DOHH2 (cell line): ENCODE results near the gene ZNF541.
A peak's percentile ranks its signal among the peaks of the same experiment; 100 is the strongest.
"Not testable (repeated sequence)": the region's sequence is repeated elsewhere in the genome, so short reads cannot be mapped to it uniquely, and the experiment has no call there.

ENCODE experiments used
- H3F3A ChIP-seq: fragments of 200-600 bp; sonication (generic), shearing (Covaris generic); 2 replicates; pipeline ENCODE4 v1.6.0; 2016; ENCODE audit warnings: antibody characterized with exemption, mild to moderate bottlenecking; ENCODE audit not compliant: control insufficient read depth, insufficient read depth
- H3K27ac ChIP-seq: fragments of 200-600 bp; sonication (generic); 2 replicates; pipeline ENCODE4 v1.5.1; 2014; ENCODE audit warnings: low read depth, mild to moderate bottlenecking, low read length, moderate library complexity
- H3K27me3 ChIP-seq: fragments of 200-600 bp; sonication (generic); 2 replicates; pipeline ENCODE4 v1.6.1; 2014; ENCODE audit warnings: mild to moderate bottlenecking, low read length, mixed read lengths; ENCODE audit not compliant: control insufficient read depth
- H3K36me3 ChIP-seq: fragments of 200-600 bp; sonication (generic); 2 replicates; pipeline ENCODE4 v1.6.1; 2014; ENCODE audit warnings: mild to moderate bottlenecking, low read length, moderate library complexity, mixed read lengths; ENCODE audit not compliant: control insufficient read depth
- H3K4me1 ChIP-seq: fragments of 200-600 bp; sonication (generic); 2 replicates; pipeline ENCODE4 v1.6.1; 2014; ENCODE audit warnings: mild to moderate bottlenecking, low read length, mixed read lengths; ENCODE audit not compliant: control insufficient read depth
- H3K4me2 ChIP-seq: fragments of 200-600 bp; sonication (generic); 2 replicates; pipeline ENCODE4 v1.6.0; 2014; ENCODE audit warnings: mild to moderate bottlenecking, low read length, moderate library complexity
- H3K4me3 ChIP-seq: fragments of 200-600 bp; sonication (generic); 2 replicates; pipeline ENCODE4 v1.5.1; 2014; ENCODE audit warnings: mild to moderate bottlenecking, low read length, mixed read lengths
- H3K79me2 ChIP-seq: fragments of 200-600 bp; sonication (generic); 2 replicates; pipeline ENCODE4 v1.6.1; 2014; ENCODE audit warnings: mild to moderate bottlenecking, low read length, mixed read lengths; ENCODE audit not compliant: control insufficient read depth
- H3K9me2 ChIP-seq: fragments of 200-600 bp; sonication (generic); replicated peaks from 2 replicates; pipeline ENCODE4 v1.6.1; 2014; ENCODE audit warnings: mild to moderate bottlenecking, low read length, mixed read lengths; ENCODE audit not compliant: control insufficient read depth
- H3K9me3 ChIP-seq: fragments of 200-600 bp; sonication (generic); 2 replicates; pipeline ENCODE4 v1.6.1; 2014; ENCODE audit warnings: antibody characterized with exemption, low read length, mixed read lengths; ENCODE audit not compliant: control insufficient read depth, insufficient read depth
- H4K20me1 ChIP-seq: fragments of 200-600 bp; sonication (generic); 2 replicates; pipeline ENCODE4 v1.6.0; 2014; ENCODE audit warnings: low read depth, mild to moderate bottlenecking, antibody characterized with exemption, low read length, moderate library complexity; ENCODE audit not compliant: control insufficient read depth, insufficient read depth
- EZH2phosphoT487 ChIP-seq: fragments of 200-600 bp; sonication (generic); IDR thresholded peaks from 2 replicates; pipeline ENCODE4 v1.6.1; 2017; ENCODE audit warnings: borderline replicate concordance, mild to moderate bottlenecking, antibody characterized with exemption, low read length, moderate library complexity, mixed read lengths
- TF ChIP-seq, protein P1 (sequence below): fragments of 200-600 bp; sonication (generic); IDR thresholded peaks from one replicate; pipeline ENCODE4 v1.5.1; 2014; ENCODE audit warnings: antibody characterized with exemption, mild to moderate bottlenecking, low read depth, low read length; ENCODE audit not compliant: poor library complexity, severe bottlenecking

Gene ZNF541

DNA sequence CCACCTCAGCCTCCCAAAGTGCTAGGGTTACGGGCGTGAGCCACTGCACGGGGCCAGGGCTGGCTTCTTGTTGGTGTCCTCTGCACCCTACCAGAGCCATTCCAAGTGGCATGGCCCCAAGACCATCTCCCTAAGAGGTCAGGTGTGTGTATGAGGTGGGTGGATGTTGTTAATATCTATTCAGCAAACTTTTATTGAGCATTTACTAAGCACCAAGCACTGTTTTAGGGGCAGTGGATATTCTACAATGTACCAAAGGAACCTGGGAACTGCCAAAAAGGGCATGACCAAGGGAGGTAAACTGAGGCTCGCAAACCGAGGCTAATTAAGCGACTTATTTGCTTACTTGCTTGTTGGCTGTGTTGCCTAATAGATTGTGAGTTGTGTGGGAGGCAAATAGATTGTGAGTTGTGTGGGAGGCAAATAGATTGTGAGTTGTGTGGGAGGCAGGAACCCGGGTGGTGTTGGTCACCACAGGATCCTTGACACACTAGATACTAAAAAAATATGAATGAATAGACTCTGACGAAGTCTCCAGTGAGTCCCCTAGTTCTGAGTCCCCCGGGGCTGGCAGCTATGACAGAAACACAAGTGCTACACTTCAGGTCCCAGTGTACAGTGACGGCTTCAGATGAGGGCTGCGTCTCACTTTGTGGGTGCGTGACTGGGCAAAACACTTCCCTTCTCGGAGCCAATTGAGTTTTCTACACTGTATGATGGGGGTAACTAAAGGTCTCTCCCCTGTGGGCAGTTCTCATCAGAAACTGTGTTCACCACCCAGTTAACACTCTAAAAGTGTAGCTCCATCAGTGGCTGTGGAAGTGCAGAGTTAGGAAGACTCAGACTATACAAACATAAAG, 31.0 kb upstream of the ZNF541 start:
- Histone ChIP-seq H3K79me2 (peaks cover 27% of the 10 kb centered on the region), H3F3A (peaks cover 18% of the 10 kb centered on the region), H3K36me3 (peaks cover 15% of the 10 kb centered on the region), H3K27ac (no peak overlapping the region), H3K27me3 (no peaks in the 10 kb centered on the region), H3K4me1 (peaks cover 39% of the 10 kb centered on the region), H3K9me3 (no peaks in the 10 kb centered on the region), H3K4me2 (no peak overlapping the region), H4K20me1 (no peaks in the 10 kb centered on the region), H3K4me3 (no peak overlapping the region), H3K9me2 (no peaks in the 10 kb centered on the region)
- TF ChIP-seq EZH2phosphoT487, result no peak
- TF ChIP-seq, protein P1, sequence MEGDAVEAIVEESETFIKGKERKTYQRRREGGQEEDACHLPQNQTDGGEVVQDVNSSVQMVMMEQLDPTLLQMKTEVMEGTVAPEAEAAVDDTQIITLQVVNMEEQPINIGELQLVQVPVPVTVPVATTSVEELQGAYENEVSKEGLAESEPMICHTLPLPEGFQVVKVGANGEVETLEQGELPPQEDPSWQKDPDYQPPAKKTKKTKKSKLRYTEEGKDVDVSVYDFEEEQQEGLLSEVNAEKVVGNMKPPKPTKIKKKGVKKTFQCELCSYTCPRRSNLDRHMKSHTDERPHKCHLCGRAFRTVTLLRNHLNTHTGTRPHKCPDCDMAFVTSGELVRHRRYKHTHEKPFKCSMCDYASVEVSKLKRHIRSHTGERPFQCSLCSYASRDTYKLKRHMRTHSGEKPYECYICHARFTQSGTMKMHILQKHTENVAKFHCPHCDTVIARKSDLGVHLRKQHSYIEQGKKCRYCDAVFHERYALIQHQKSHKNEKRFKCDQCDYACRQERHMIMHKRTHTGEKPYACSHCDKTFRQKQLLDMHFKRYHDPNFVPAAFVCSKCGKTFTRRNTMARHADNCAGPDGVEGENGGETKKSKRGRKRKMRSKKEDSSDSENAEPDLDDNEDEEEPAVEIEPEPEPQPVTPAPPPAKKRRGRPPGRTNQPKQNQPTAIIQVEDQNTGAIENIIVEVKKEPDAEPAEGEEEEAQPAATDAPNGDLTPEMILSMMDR, result no peak

DNA sequence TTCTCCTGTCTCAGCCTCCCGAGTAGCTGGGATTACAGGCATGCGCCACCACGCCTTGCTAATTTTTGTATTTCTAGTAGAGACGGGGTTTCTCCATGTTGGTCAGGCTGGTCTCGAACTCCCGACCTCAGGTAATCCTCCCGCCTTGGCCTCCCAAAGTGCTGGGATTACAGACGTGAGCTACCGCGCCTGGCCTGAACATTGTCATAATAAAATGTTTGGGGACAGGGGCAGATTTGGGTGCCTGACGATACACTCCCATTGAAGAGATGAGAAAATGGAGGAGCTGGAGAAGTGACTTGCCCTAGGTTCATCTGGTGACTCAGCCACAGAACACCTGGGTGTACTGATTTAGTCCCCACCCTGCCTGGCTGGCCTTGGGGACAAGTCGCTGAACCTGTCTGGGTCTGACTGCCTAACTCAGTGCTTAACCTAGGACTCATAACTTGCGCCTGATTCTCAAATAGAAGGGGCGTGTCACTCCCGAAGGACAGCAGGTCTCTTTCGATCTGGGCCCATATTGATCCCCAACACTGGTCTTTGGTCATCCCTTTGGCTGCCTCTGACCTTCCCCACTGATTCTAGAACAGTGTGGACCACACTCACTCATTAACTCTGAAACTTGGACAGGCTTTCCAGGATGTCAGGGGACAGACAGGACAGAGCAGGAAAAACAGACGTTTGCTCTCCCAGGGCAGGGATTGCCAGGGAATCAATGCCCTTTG, 28.4 kb upstream of the ZNF541 start:
- Histone ChIP-seq H3K36me3 (no peaks in the 10 kb centered on the region), H3K9me2 (no peaks in the 10 kb centered on the region), H4K20me1 (no peaks in the 10 kb centered on the region), H3K27ac (peak overlapping the region; percentile 59; the same call in 1 of the 2 replicates), H3K4me1 (peaks cover 36% of the 10 kb centered on the region), H3K27me3 (no peaks in the 10 kb centered on the region), H3F3A (peaks cover 19% of the 10 kb centered on the region), H3K4me2 (peak overlapping the region; percentile 63), H3K4me3 (peak overlapping the region; percentile 73), H3K9me3 (no peaks in the 10 kb centered on the region), H3K79me2 (peaks cover 6% of the 10 kb centered on the region; the same call in 1 of the 2 replicates)
- TF ChIP-seq, protein P1, result no peak
- no peak for TF ChIP-seq EZH2phosphoT487

DNA sequence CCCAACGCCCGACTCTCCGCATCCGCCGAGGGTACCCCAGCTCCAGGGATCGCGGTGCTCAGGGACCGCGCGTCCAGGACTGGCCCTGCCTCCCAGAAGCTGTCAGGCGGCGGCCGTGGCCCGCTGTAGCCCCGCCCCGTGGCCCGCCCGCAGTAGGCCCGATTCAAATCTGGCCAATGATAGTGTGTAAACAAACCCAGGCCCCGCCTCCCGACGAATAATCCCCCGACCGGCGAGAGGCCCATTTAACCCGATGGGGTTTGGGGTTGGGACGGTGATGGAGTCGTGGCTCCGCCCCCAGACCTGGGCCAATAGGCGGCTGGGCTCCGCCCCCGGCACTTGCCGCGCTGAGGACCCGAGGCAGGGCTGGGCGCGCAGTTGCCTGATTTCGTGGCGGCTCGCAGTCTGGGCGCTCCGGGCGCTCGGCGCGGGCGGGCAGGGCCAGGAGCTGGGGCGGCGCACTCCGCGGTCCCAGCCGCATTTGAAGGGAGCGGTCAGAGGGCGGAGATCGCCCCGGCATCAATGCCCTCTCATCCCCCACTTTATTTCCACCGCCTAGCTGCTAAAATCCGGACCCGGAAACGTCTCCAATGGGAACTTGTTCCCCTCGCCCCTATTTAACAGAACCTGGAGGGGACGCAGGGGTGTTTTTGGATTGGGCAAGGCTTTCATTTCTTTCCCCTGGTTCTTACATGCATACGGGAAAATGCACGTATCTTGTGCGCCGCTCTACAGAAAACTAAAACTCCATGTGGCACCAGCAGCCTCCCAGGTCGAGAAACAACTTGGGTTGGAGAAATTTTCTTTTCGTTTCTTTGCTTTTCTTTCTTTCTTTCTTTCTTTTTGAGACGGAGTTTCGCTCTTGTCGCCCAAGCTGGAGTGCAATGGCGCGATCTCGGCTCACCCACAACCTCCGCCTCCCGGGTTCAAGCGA, 27.6 kb upstream of the ZNF541 start:
- no peaks in the 10 kb centered on the region for H3K9me3 ChIP-seq
- no peaks in the 10 kb centered on the region for H3K36me3 ChIP-seq
- TF ChIP-seq EZH2phosphoT487, result no peak
- TF ChIP-seq, protein P1, result no peak
- peak overlapping the region; percentile 60 for H3K27ac ChIP-seq
- no peaks in the 10 kb centered on the region for H3K27me3 ChIP-seq
- peak overlapping the region; percentile 82 for H3K4me2 ChIP-seq
- peaks cover 6% of the 10 kb centered on the region; the same call in 1 of the 2 replicates for H3K79me2 ChIP-seq
- H4K20me1 ChIP-seq, result no peaks in the 10 kb centered on the region
- H3K4me1 ChIP-seq, result peaks cover 43% of the 10 kb centered on the region
- H3K4me3 ChIP-seq, result peak overlapping the region; percentile 83
- no peaks in the 10 kb centered on the region for H3K9me2 ChIP-seq
- H3F3A ChIP-seq, result peaks cover 22% of the 10 kb centered on the region

DNA sequence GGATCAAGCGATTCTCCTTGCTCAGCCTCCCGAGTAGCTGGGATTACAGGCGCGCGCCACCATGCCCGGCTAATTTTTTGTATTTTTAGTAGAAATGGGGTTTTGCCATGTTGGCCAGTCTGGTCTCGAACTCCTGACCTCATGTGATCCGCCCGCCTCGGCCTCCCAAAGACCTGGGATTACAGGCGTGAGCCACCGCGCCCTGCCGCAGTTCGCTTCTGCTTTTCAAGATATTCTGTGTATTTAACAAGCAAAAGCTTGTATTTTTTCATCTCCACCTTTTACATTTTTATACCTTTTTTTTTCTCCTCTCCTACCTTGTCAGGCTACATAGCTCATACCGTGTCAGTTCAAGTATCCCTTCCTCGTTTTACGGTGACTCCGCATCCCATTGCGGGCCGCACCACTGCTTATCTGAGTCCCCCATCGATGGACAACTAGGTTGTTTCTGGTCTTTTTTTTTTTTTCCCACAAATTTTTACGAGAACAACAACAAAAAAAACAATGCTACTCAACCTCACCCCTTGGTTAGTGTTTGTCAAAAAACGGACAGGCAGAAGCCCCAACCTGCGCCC, 26.8 kb upstream of the ZNF541 start:
- Histone ChIP-seq H3K27ac (peak overlapping the region; percentile 60), H3K4me3 (peak overlapping the region; percentile 83), H3K4me1 (peaks cover 44% of the 10 kb centered on the region), H3K4me2 (peak overlapping the region; percentile 82), H3F3A (peaks cover 22% of the 10 kb centered on the region)
- H3K9me2 ChIP-seq, H4K20me1 ChIP-seq, H3K36me3 ChIP-seq, H3K79me2 ChIP-seq, H3K27me3 ChIP-seq, H3K9me3 ChIP-seq: not testable (repeated sequence)
